SK-N-DZ (cell line): ENCODE data around the gene CSNK1G2.

Source experiments
- DNase-seq: peaks from one replicate; pipeline ENCODE4 v3.0.0-alpha.2; 2015; ENCODE audit warnings: low spot score

CSNK1G2 gene

DNA sequence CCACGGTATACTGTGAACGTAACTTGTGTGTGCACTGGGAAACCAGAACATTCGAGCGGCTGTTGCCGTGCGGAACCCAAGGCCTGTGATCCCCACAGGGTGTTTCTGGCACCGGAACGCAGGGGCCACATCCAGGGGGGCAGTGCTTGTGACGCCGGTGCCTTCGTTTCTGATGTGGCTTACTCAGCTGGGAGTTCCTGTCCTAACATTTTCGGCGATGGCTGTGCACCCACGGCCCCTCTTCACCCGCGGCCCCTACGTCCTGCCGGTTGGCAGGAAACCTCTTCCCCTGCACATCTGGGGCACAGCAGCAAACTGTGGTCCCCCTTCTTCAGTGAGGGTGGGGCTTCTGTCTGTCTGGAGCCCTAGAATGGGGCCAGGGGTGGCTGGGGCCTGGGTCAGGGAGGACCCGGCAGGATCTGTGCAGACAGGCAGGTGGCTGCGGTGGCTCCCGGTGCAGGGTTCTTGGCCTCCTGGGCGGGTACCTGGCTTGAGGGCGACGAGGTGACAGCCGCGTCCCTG is 26.2 kb downstream of the CSNK1G2 start:
- DNase-seq: no peak

DNA sequence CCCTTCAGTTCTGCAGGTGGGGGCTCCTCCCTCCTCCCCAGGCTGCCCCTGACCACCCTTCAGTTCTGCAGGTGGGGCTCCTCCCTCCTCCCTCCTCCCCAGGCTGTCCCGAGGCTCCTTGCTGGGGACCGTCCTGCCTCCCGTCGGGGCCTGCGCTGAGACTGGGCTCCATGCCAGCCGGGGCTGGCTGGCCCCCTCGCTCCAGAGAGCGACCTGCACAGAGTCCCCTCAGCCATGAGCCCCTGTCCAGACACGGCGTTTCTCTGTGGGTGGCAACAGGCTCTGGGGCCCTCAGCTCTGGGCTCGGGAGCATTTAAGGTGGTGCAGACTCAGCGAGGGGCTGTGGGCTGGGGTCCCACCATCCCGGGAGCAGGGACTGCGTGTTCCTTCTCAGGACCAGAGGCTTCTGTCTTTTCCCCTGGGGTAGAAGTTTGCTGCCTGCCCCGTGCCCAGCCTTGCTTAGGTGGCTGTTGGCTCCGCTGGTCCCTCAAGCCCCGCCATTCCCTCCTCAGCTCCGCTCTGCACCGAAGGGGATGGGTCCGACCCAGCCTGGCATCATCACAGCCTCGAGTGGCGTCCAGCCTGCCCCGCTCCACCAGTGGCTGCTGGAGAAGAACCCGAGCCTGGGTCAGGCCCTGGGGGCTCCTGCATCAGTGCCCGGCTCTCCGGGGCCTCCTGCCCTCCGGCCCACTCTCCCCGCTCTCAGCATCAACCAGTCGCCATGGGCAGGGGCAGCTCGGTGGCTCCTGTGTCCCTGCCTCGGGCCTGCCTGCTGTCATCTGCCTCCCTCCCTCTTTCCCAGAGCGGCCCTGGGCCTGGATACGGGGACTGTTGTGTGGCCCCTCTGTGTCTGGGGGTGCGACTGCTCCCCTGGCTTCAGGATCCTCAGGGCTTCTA is 27.6 kb downstream of the CSNK1G2 start:
- no peak for DNase-seq

DNA sequence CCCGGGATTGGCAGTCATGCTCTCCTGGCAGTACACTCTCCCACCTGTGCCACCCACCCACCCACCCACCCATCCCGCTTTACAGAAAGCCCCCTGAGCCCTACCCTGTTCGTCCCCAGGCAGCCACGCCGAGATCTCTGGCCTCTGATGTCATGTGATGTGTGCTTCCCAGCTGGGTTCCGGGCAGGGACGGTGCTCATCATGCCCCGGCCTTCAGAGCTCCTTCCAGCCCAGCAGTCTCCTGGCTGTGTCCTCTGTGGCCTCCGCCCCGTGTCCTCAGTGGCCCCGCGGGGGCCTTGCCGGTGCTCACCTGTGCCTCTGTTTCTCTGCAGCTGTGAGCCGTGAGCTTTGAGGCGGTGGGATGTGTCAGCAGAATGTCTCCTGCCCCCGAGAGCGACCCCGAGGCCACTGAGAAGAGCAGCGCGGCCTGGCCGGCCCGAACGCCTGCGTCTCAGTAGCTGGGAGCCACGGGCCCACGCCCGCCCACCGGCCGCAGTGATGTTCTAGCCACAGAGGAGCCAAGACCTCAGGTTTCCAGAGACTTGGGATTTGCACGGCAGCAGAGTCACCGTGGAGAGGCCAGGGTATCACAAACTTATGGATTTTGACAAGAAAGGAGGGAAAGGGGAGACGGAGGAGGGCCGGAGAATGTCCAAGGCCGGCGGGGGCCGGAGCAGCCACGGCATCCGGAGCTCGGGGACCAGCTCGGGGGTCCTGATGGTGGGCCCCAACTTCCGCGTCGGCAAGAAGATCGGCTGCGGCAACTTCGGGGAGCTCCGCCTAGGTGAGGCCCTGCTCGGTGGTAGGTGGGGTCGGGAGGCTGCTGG is 28.4 kb downstream of the CSNK1G2 start:
- no peak for DNase-seq

DNA sequence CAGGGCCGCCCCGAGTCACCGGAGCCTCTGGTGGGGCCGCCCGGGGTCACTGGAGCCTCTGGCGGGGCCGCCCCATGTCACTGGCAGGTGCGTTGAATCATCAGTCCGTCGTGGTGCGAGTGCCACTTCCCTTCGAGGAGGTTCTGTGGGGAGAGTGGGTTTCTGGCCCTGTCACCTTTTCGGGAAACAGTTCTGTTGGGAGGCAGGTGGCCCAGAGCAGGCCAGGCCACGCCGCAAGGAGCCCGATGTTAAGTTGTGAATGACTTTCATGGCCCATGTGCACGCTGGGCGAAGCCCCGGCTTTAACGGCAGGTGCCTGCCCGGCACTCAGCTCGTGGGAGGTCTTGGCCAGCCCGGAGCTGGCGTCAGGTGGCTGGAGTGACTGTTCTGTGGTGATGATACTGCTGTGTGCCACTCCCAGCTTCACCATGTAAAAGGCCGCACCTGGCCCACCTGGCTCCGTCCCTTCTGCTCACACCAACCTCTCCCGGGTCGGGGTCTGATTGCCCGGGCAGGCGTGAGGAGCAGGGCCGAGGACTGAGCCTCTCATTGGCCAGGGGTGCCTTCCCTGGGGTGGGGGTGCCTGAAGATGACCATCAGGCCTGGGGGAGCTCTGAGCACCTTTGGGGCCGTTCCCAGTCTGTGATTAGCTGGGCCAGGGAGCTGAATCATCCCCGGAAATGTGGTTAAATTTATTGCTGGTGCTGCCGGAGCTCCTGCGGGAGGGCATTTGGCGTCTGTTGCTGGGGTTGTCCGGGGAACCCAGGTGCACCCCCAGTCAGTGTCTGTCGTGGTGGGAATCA is 29.2 kb downstream of the CSNK1G2 start:
- DNase-seq: no peak

DNA sequence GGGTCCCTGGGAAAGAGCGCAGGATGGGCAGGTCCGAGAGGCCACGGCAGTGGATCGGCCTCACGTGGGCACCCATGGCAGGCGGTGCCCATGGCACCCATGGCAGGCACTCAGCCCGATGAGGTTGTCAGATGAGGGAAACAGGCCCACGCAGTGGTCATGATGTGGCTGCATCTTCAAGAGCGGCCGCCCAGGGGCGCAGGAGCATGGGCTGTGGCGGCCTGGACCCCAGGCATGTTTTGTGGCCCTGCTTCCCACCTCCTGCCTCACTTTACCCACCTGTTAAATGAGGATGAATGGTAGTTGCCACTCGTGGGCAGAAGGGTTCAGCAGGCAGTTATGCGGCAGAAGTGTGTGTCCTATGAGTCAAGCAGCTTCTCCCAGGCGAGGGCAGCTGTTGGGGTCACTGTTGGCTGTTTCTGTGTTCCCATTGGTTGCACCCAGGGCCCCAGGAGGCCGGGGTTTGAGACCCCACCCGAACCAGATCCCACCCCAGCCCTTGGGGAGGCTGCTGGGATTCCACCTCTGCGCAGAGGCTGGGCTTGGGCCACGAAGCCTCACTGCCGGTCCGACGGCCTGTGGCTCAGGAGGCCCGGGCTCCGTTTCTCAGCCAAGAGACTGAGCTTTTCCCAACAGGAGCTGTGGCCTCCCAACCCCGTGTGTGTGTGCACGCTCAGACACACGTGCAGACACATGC is 30.0 kb downstream of the CSNK1G2 start:
- DNase-seq: no peak

DNA sequence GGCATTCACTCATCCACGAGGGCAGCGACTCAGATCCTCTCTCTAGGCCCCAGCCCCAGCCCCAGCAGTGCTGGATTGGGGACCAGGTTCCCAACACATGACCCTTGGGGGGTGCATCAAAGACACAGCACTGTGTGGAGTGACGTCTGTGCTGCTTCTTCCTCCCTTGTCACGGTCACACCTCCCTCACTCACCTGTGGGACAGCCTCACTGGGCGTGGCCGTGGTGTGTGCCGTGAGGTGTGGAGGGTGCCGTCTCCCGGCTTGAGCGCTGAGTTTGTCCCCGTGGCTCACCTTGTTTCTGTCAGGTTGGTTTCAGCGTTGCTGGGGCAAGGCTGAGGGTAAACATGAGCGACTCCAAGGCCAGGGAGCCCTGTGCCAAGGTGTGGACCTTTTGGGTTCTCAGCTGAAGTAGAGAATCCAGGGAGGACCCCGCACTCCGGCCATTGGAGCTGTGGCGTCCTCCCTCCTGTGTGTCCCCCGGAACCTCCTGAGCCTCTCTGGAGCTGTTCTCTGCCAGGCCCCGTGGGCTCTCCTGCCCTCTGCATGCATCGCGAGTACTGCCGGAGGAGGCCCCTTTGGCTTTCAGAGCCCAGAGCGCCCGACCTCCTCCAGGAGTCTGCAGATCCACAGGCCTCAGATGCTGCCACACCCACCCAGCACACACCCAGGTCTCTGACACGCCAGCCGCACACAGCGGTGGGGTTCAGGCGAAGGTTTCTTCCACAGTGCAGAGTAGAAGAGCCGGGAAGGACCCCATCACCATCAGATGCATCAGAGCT is 33.6 kb downstream of the CSNK1G2 start:
- DNase-seq: no peak

DNA sequence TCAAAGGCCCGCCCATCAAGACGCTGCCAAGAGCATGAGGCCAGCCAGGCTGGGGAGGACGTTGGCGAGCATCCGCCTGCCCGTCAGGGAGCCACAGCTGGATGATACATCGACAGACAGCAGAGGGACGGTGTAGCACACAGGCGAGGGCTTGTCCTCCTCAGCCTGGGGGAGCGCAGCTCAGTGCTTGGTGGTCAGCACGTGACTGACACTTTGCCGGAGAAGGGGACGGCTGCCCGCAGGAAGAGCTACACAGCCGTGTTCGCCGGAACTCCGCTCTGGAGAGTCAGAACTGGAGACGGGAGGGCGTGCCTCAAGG is 34.1 kb downstream of the CSNK1G2 start:
- no peak for DNase-seq

DNA sequence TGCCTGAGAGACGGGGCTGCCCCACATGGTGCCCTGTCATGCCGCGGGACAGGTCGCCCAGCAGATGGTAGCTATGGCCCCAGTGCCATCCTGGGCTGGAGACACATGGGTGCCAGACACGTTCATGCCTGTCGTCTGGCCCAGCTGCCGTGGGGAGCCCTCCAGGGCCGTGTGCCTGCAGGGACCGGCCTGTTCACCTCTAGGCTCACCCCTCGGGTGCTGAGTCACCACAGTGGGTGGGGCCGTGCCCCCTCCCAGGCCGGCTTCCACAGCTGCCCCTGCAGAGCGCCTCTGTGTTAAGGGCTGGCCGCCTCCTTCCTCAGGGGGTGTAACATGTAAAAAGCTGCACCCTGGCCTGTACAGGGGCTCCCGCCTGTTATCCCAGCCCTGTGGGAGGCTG is 36.1 kb downstream of the CSNK1G2 start:
- DNase-seq: no peak

DNA sequence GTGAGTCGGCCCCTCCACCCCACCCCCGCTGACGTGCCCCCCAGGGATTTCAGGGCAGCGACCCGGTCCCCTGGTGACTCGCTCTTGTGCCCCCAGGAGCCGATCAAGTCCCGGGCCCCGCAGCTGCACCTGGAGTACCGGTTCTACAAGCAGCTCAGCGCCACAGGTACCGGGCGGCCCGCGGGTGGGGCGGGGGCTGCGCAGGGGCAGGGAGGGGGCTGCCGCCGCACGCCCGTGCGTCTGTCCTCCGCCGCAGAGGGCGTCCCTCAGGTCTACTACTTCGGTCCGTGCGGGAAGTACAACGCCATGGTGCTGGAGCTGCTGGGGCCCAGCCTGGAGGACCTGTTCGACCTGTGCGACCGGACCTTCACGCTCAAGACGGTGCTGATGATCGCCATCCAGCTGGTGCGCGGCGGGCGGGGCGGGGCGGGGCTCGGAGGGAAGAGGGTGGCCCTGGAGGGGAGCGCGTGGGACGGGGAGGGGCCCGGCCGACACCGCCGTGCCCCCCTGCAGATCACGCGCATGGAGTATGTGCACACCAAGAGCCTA is 37.4 kb downstream of the CSNK1G2 start:
- no peak for DNase-seq

DNA sequence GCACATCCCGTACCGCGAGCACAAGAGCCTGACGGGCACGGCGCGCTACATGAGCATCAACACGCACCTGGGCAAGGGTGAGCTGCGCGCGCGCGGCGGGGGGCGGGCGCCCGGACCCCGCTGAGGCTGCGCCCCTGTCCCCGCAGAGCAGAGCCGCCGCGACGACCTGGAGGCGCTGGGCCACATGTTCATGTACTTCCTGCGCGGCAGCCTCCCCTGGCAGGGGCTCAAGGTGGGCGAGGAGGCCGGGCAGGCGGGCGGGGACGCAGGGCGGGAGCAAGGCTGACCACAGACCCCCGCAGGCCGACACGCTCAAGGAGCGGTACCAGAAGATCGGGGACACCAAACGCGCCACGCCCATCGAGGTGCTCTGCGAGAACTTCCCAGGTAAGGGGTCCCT is 38.0 kb downstream of the CSNK1G2 start:
- no peak for DNase-seq

DNA sequence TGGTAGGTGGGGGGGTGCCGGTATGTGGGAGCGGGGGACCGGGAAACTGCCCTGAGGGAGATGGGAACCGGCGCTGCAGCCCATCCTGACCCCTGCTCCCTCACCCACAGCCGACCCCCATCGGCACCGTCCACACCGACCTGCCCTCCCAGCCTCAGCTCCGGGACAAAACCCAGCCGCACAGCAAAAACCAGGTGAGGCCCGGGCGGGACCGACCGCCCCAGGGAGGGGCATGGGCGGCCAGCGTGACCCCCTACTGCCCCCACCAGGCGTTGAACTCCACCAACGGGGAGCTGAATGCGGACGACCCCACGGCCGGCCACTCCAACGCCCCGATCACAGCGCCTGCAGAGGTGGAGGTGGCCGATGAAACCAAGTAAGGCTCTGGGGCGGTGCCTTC is 38.7 kb downstream of the CSNK1G2 start:
- DNase-seq: no peak

DNA sequence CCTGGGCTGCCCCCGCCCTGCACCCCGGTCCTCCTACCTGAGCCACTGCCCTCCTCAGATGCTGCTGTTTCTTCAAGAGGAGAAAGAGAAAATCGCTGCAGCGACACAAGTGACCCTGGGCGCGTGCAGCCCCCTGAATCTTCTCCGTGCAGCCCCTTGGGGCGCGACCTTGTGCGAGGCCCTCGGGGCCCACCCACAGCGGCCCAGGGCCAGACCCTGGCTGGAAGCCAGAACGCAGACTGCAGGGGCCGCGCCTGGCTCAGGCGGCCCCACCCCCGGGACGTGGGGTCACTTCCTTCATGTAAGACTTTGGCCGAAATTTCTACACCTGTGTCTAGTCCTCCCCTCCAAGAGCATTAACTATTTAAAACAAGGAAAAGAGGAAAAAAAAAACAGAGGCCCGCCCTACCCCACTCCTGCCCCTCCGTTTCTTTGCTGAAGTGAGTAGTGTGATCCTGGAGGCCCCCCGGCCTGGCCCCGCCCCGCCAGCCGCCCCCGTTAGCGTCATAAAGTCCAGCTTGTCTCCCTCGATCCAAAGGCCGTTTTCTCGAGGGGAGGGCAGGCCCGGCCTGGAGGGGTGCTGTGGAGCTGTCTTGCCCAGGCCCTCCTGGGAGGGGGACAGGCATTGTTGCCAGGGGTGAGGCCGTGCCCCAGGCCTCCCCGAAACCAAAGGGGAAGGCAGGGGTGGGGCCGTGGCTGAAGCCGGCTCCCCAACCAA is 39.3 kb downstream of the CSNK1G2 start:
- DNase-seq: no peak

DNA sequence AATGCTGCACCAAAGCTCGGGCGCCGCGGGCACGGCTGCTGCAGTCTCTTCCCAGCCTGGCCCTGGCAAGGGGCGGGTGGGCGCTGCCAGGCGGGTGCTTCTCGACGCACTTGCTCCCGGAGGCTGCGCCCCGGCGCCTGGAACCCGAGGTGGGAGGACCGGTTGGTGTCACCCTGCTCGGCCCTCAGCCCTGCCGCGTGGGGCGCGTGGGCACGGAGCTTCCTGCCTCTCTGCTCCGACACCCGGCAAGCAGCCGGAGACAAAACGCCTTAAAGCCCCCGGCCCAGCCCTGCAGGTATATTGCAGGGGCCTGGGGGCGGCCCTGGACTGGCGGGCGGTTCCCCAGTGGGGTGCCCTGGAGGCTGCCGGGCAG is 39.8 kb downstream of the CSNK1G2 start:
- no peak for DNase-seq

DNA sequence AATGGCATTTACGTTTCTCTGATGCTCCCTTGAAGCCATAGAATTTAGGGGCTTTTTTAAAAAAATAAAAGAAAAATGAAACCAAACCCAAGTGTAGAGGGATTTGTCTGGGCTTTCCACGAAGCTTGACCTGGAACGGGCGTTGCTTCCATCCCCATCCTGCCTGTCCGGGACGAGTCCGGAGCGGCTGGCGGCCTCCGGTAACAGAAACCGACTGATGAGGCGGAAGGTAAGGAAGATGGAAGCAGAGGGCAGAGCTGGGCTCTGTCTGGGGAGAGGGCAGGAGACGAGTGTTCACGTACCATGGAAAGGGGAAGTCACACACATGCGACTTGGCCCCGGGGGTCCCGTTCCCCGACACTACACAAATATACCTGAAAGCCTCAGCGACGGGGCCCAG is 40.3 kb downstream of the CSNK1G2 start:
- no peak for DNase-seq

DNA sequence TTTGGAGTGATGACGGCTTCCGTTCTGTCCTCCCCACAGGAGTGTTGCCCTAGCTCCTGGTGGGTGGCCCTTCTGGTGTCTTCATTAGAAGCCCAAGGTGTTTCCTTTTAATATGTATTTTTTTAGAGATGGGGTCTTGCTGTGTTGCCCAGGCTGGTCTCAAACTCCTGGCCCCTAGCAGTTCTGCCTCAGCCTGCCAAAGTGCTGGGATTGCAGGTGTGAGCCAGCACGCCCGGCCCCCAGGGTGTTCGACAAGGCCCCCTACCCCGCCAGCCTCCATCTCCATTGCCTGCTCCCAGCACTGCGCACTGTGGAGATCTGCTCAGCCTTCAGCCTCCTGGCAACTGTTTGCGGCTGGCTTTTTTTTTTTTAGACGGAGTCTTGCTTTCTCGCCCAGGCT is 43.4 kb downstream of the CSNK1G2 start:
- DNase-seq: no peak

DNA sequence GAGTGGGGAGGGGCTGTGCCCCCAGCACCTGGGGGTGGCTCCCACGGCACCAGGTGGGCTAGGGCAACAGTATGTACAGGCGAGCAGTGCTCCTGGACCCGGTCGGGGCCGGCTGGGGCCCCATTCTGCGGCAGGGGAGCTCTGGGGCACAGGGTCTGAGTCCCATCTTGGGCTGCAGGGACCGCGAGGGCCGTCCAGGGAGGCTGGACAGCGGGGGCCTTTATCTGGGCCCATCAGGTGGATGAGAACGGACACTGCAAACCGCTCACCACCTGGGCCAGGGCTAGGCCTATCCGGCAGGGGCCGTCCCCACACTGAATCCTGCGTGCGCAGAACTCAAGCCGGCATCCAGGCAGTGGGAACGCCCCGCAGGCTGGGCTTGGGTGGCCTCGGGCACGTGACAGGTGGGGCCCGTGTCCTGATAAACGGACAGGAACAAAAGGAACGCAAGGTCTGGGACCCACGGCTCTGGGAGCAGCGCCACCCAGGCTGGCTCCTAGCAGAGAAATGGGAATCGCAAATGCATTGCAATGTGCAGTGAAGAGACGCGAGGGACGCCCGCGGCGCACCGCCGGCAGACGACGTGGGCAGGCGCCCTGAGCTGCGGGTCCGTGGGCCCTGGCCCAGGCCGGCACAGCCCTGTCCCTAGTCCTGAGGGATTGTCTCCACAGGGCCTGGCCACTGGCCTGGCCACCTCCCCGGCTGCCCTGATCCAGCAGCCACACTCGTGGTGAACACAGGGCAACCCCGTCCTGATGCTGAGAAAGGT is 44.8 kb downstream of the CSNK1G2 start:
- no peak for DNase-seq

DNA sequence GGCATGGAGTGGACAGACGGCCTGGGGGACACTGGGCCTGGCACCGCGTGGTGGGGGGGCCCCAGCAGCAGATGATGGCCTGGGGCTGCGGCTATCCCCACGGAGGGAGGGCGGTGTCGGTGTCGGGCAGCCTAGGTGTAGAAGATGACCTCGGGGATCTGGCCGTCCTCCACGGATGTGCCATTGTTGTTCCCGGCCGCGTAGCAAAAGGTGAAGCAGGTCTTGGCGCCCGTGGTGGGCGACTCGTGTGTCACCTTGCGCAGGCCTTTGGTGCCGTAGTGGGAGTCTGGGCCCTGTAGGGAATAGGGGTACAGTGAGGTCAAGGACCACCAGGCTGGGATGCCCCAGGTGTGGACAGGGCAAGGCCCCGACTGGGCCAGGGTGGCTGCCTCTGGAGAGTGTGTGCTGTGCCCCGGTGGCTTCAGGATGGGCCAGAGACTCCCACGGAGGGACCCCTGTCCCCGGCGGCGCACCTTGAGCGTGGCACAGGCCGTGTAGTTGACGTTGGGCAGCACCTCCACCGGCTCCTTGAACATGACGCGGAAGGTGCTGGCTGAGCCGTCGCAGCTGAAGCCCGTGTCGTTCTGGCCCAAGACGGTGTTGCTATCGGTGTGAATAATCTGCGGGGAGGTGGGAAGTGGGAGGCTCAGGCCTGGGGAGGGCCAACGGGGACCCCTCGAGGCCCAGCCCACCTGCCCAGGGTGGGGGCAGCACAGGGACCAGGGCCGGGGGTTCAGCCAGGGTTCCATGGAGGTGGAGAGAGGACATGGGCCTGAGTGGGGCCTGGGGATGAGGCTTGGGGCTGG is 45.6 kb downstream of the CSNK1G2 start:
- DNase-seq: no peak
